NCI-H82 (cell line): ENCODE measurements around the gene DNAJC27.

Source experiments
- DNase-seq: peaks from one replicate; lab custom pipeline; 2025; lab: John Stamatoyannopoulos, UW

DNAJC27 gene

DNA sequence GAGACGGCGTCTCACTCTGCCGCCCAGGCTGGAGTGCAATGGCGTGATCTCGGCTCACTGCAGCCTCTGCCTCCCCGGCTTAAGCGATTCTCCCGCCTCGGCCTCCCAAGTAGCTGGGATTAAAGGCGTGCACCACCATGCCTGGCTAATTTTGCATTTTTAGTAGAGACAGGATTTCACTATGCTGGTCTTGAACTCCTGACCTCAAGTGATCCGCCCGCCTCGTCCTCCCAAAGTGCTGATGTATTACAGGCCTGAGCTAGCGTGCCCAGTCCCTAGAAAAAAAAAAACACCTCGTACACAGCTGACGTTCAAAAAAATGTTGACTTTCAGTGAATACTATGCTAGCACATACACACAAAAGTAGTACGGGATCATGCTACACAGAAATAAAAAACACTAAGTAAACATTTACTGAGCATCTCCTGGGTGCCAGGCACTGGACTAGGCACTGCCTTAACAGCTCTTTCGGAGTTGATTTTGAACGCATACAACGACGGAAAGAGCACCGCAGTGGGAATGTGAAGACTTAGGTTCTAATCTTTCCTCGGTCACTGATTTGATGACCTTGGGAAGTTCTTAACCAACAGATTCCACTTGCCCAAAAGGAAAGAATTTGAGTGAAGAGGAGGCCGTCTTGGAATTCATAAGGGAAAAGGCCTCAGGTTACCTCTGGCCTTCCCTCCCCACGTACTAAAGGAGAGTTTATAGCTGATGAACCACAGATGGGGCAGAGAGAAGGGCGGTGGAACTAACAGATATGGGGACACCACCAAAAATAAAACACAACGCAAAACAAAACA is 1.1 kb downstream of the DNAJC27 start:
- peak; percentile 53 for DNase-seq

- DNase-seq: no peak
These were observed 2.0 kb downstream of the DNAJC27 start for GRCh38 chr2:24969784-24970183.

- no peak for DNase-seq
These were observed 9.9 kb downstream of the DNAJC27 start for GRCh38 chr2:24961903-24962302.

- no peak for DNase-seq
These were observed 12.0 kb downstream of the DNAJC27 start for GRCh38 chr2:24959761-24960160.

- DNase-seq: no peak
These were observed 13.3 kb downstream of the DNAJC27 start for GRCh38 chr2:24958411-24958935.

DNA sequence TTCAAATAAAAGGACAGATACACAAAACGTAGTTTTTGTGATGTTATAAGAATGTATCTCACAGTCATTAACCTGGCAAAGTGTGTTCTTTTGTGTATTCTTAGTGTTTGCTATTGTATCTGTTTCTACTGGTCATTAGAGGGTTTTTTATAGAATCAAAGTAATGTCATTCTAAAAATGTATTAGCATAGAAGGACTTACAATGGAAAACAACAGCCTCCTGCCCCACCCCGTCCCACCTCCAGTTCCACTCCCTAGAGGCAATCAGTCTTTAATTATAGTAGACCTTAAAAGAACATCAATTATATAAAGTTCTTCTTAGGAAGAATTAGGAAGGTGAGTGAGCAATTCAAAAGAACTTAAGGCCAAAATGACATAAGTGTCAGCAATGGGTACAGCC is 13.8 kb downstream of the DNAJC27 start:
- no peak for DNase-seq

DNA sequence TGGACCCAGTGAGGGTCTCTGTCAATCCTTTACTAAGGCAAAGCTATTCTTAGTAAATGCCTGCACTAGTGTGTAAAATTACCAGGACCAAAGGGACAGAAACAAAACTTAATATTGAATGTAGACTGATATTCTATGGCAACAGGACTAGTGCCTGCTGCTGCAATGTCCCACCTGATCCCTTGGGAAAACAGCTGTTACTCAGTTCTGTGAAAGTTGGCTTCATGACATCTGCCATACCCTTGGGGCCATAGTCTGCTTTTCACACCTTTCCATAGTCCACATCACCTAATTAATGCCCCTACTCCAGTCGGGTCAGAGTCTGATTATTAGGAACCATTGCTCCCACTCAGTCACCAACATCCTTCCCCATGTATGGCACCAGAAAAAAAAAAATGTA is 14.5 kb downstream of the DNAJC27 start:
- DNase-seq: peak; percentile 82

DNA sequence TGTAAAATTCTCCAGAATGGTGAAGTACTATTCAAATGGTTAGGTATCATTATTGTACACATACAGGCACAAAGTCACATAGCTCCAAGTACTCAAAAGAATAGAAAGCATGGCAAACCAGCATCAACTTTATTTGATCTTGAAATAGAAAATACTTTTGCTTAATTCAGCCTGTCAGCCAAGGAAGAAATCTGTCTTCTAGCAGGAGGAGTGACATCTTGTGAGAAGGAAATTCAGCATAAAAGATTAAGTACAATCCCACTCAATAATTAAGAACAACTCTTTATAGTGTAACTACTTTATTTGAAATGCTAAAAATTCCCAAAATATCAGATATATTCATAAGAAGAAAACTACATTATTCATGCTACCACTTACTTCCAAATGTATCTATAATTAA is 15.8 kb downstream of the DNAJC27 start:
- no peak for DNase-seq

DNA sequence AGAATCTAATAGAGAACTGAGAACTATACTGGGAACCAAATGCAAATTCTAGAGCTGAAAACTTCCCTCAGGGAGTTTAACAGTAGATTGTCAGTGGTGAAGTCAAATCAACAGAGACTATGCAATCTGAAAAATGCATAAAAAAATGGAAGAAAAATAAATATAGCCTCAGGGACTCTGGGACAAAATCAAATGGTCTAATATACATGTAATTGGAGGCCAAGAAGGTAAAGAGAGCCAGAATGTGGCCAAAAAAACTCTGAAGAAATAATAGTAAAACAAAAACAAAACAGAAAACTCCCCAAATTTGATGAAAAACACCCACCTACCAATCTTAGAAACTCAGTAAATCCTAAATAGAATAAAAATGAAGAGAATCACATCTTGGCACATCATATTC is 16.5 kb downstream of the DNAJC27 start:
- no peak for DNase-seq

GRCh38 chr2:24950102-24950501 is 21.7 kb downstream of the DNAJC27 start:
- DNase-seq: no peak

DNA sequence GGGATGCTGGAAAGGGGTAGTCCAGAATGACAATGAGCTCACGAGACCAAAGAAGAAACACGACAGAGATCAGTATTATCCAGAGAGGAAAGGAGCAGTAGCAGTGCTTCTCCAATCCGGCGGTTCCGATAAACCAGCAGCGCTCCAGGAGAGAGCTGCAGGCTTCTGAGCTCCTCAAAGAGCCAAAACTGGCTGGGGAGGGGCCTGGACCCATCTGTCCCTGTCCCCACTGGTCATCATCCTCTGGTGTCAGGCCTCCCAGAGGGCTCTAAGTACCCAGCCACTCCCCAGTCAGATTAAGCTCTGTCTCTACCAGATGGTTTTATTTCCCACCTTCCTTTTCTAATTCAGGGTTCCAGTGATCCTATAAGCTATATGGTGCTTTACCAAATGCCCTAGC is 23.2 kb downstream of the DNAJC27 start:
- DNase-seq: peak; percentile 96

DNA sequence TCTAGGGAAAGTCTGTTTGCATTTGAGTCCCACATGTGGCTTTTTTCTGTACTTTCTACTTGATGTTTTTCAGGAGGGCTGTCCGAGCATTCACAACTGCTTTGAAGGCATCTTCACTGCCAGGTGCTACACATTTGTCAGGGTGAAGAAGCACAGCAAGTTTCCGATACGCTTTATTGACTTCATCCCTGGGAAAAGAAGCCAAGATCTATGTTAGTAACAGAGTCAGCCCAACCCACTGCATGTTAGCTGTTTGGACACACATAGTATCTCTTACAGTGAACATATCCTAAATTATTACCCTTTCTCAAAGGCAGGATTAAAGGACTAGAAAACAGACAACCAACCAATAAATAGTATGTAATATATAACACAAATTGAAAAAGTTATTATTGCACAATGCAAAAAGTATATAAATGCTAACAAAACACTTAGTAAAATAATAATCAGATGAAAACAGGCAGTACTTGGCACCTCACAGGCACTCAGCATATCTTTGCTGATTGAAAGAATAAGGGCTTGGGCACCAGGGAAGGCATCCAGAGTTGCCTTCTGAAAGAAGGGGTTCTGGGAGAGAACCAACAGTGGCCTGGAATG is 24.1 kb downstream of the DNAJC27 start:
- DNase-seq: no peak

DNA sequence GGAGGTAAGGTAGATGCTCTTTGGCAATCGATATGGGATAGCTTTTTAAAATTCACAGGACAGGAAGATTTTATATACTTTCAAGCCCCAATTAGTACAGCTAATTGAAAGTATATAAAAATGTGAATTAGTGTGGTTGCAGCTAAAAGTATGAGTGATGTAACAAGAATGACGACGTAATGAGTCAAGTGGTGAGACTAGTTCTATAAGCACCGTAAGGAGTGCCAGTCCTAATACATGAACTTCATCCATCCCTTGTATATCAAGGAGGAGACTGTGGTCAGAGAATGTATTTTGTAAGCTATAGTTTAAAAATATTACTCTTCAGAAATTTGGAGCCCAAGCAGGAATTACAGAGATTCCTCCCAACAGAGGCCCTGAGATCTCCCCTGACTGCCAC is 25.8 kb downstream of the DNAJC27 start:
- DNase-seq: no peak

GRCh38 chr2:24943427-24944053 is 28.2 kb downstream of the DNAJC27 start:
- DNase-seq: no peak

DNA sequence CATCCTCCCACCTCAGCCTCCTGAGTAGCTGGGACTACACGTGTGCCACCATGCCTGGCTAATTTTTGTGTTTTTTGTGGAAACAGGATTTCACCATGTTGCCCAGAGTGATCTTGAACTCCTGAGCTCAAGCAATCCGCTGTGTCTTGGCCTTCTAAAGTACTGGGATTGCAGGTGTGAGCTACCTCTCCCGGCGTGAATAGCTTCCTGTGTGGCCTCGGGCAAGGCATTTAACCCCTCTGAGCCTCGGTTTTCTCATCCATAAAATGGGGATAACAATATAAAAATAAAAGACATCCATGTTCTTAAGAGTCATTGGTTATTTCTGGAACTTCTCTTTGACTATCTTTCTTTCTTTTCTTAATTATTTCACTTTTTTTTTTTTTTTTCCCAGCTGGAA is 32.4 kb downstream of the DNAJC27 start:
- DNase-seq: no peak

DNA sequence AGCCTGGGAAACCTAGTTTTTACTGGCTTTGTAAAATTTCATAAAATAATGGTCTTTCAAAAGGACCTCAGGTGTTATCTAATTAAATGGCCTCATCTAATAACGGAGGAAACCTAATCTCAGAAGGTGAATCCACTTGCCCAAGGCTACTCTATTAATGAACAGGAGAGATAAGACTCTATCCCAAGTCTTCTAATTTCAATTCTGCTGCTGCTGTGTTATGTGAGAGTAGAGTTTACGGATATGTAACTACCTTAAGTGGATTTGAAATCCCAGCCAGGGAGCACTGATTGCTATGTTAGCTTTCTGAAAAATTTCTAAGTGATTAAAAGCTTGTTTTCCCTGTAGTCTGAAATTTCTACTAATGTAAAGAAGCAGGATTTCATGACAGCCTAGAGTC is 34.5 kb downstream of the DNAJC27 start:
- peak; percentile 20 for DNase-seq

DNA sequence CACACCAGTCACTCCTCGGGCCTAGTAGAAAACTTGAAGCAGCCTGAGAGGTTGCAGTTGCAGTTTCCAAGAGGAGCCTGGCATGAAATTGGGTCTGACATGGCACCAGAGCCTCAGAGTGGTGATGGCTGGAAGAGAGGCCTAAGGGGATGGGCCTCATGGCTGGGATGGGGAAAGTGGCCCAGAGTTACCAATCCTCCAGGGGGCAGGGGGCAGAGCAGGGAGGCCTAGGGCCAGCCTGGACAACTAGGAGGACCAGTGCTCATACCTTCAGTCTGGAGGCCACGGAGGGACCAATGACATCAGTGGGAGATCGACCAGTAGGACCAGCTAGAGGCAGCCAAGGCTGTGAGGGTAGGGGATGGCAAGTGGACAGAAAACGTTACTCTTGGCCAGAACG is 36.6 kb downstream of the DNAJC27 start:
- no peak for DNase-seq

- no peak for DNase-seq
These were observed 39.0 kb downstream of the DNAJC27 start for GRCh38 chr2:24932715-24933114.

GRCh38 chr2:24930768-24931167 is 41.0 kb downstream of the DNAJC27 start:
- no peak for DNase-seq

DNA sequence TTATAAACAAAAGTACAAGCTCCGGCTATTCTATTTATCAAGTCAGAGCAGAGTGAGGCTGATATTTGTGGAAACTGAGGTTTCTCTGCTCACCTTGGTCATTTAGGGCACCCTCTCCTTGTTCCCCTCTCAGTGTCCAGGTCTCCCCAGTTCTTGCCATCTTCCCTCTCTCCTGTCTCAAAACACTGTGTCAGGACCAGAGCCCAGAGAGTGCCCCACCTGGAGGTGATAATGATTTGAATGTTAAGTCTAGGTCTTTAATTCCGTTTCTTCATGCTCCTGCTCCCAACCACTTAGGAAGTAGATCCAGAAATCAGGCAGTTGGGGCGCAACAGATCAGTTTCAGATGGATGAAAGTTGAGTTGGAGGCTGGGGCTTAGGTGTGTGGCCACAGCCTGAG is 42.5 kb downstream of the DNAJC27 start:
- no peak for DNase-seq

DNA sequence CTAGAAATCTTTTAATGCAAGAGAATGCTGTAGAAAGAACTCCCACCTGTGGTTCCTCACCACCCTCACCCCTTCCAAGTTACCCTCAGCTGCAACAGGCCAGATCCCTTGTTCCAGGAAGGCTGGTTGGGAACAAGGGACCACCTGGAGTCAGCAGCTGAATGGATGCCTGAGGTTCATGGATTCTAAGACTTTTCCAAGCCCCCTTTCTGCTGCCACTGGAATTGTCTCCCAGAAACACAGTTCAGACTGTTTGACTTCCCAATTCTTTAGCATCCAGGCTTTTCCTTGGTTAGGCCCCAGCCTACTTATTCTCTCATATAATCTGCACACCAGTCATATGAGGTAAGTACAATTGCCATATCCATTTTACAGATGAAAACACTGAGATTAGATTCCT is 43.7 kb downstream of the DNAJC27 start:
- no peak for DNase-seq

DNA sequence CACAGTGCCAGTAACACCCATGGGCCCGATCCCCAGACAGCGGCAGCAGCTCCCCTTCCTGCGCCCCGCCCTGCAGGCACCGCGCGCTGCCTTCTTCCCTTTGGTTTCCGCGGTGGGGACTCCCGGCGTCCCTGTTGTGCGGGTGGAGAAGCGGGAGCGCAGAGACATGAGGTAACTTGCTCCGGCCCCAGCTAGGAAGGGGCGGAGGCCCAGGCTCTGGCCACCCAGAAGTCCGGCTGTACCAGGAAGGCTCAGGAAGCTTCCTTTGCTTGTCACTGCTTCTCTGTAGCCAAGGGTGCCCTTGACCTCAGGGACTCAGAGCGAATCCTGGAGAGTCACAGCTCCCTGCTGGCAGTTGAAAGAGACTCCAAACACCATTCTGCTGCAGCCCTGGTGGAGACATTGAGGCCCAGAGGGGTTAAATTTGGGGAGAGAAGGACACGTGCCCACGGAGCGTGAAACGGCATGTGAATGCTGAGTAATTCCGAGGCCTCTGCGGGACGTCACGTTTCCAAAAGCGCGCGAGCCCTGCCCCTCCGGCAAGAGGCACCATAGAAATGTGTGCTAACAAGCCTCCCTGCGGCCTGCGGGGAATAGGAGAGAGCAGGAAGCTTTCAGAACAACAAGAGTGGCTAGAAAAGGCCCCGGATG is 45.0 kb downstream of the DNAJC27 start:
- DNase-seq: no peak

- no peak for DNase-seq
These were observed 45.5 kb downstream of the DNAJC27 start for GRCh38 chr2:24926220-24926601.
